Hepatocyte (in vitro differentiated cells): ENCODE results near the gene VSIR. TPM values are rescaled to one million over a fixed set of nuclear protein-coding genes. Genes with fewer than 3 reads are reported as not detected.

ENCODE experiments used
- DNase-seq: peaks from one replicate; pipeline ENCODE4 v3.0.0-alpha.2; 2016; ENCODE audit warnings: low spot score
- H2AFZ ChIP-seq: fragments of 200-600 bp; sonication (generic); 2 replicates; pipeline ENCODE4 v1.6.0; 2016; ENCODE audit warnings: antibody characterized with exemption, mild to moderate bottlenecking
- H3K27ac ChIP-seq: fragments of 200-600 bp; sonication (generic); 2 replicates; pipeline ENCODE4 v1.5.1; 2016; ENCODE audit warnings: mild to moderate bottlenecking
- H3K27me3 ChIP-seq: fragments of 200-600 bp; sonication (generic); 2 replicates; pipeline ENCODE4 v1.6.1; 2016
- H3K36me3 ChIP-seq: fragments of 200-600 bp; sonication (generic); replicated peaks from 2 replicates; pipeline ENCODE4 v1.5.1; 2016; ENCODE audit warnings: low read depth; ENCODE audit not compliant: insufficient read depth
- H3K4me1 ChIP-seq: fragments of 200-600 bp; sonication (generic); 2 replicates; pipeline ENCODE4 v1.5.1; 2016; ENCODE audit warnings: mild to moderate bottlenecking, moderate library complexity; ENCODE audit not compliant: insufficient read depth
- H3K4me2 ChIP-seq: fragments of 200-600 bp; sonication (generic); 2 replicates; pipeline ENCODE4 v1.6.0; 2016
- H3K4me3 ChIP-seq: fragments of 200-600 bp; sonication (generic); 2 replicates; pipeline ENCODE4 v1.5.1; 2016; ENCODE audit warnings: mild to moderate bottlenecking
- H3K79me2 ChIP-seq: fragments of 200-600 bp; sonication (generic); 2 replicates; pipeline ENCODE4 v1.6.0; 2017; ENCODE audit warnings: mild to moderate bottlenecking
- H3K9me2 ChIP-seq: fragments of 200-600 bp; sonication (generic); replicated peaks from 2 replicates; pipeline ENCODE4 v1.6.0; 2017; ENCODE audit warnings: mild to moderate bottlenecking; ENCODE audit not compliant: insufficient read depth
- H3K9me3 ChIP-seq: fragments of 200-600 bp; sonication (generic); 2 replicates; pipeline ENCODE4 v1.5.1; 2016; ENCODE audit warnings: low read depth, mild to moderate bottlenecking
- H4K20me1 ChIP-seq: fragments of 200-600 bp; sonication (generic); 2 replicates; pipeline ENCODE4 v1.6.0; 2016; ENCODE audit warnings: mild to moderate bottlenecking; ENCODE audit not compliant: insufficient read depth, poor library complexity, severe bottlenecking
- EZH2 ChIP-seq: fragments of 200-600 bp; sonication (generic); IDR thresholded peaks from 2 replicates; pipeline ENCODE4 v1.6.1; 2016; ENCODE audit warnings: antibody characterized with exemption, mild to moderate bottlenecking, borderline replicate concordance
- EZH2phosphoT487 ChIP-seq: fragments of 200-600 bp; sonication (generic); IDR thresholded peaks from one replicate; pipeline ENCODE4 v1.6.1; 2018; ENCODE audit warnings: antibody characterized with exemption, mild to moderate bottlenecking, low read depth, moderate library complexity; ENCODE audit not compliant: unreplicated experiment, severe bottlenecking
- whole genome bisulfite sequencing: methylation state at CpG from one replicate; pipeline ENCODE4 v1.1.6; 2016; ENCODE audit warnings: low lambda C conversion rate; ENCODE audit errors: missing lambda C conversion rate; 5-methylcytosine and 5-hydroxymethylcytosine counted together
- polyA plus RNA-seq: library from polyadenylated mRNA; unstranded; fragments of >200 nt; fragmentation: Nextera tagmentation; extraction: Ambion mirVana; gene quantifications from 2 replicates; pipeline ENCODE4 v1.2.1, GENCODE V29; 2016
- total RNA-seq: library from RNA; depleted of rRNA; stranded (reverse); fragments of >200 nt; gene quantifications from 2 replicates; pipeline ENCODE4 v1.2.3, GENCODE V29; 2014
- TF ChIP-seq, protein P1 (sequence below): fragments of 200-600 bp; sonication (generic); IDR thresholded peaks from 2 replicates; pipeline ENCODE4 v1.5.1; 2016; ENCODE audit warnings: antibody characterized with exemption, mild to moderate bottlenecking; ENCODE audit not compliant: poor library complexity

VSIR gene
- total RNA-seq (10.1 and 13.6 TPM in 2 replicates), polyA plus RNA-seq (43.4 and 45.5 TPM in 2 replicates)

DNA sequence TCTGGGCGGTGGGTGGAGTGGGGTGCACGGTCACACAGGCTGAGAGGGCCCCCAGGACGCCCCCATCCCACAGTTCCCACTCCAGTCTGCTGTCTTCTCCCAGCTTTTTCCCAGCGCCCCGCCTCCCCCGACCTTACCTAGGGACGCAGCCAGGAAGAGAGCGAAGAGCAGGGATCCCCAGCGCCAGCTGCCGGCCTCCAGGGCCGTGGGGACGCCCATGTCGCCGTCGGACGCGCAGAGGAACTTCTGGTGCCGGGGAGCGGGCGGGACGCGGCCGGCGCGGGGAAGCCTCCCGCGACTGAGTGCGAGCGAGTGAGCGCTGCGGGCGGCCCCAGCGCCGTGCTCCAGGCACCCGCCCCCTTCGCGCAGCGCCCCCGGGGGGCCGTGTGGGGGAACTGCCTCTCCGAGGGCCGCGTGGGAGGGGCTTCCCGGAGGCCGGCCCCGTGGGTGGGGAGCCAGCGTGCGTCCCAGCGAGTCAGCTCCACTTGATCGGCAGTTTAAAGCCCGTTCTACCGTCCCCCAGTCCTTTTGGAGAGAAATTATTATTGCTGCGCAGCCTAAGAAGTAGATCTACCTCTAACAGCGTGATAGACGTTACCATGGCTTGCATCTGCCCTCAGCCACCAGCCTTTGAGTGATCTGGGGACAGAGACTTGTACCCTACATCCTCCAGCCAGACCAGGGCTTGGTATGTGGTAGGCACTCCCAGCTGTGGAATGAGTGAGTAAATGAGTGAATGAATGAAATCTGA lies at the start of gene VSIR:
Gene VSIR, minus strand, starts transcription at position 300 of the 751 bp plus-strand sequence. Its CDS starts 81 bp downstream, at position 219.
- WGBS, result 3% methylated on average over 46 of the region's 55 CpGs
- TF ChIP-seq, protein P1, sequence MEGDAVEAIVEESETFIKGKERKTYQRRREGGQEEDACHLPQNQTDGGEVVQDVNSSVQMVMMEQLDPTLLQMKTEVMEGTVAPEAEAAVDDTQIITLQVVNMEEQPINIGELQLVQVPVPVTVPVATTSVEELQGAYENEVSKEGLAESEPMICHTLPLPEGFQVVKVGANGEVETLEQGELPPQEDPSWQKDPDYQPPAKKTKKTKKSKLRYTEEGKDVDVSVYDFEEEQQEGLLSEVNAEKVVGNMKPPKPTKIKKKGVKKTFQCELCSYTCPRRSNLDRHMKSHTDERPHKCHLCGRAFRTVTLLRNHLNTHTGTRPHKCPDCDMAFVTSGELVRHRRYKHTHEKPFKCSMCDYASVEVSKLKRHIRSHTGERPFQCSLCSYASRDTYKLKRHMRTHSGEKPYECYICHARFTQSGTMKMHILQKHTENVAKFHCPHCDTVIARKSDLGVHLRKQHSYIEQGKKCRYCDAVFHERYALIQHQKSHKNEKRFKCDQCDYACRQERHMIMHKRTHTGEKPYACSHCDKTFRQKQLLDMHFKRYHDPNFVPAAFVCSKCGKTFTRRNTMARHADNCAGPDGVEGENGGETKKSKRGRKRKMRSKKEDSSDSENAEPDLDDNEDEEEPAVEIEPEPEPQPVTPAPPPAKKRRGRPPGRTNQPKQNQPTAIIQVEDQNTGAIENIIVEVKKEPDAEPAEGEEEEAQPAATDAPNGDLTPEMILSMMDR, result peak; percentile 77
- TF ChIP-seq EZH2phosphoT487 (no peak), EZH2 (no peak)
- peak; percentile 94 for DNase-seq
- Histone ChIP-seq H3K79me2 (no peaks in the 10 kb centered on the region), H4K20me1 (no peaks in the 10 kb centered on the region), H3K4me1 (peaks cover 21% of the 10 kb centered on the region), H3K36me3 (no peaks in the 10 kb centered on the region), H3K9me2 (no peaks in the 10 kb centered on the region), H3K9me3 (no peaks in the 10 kb centered on the region), H3K4me3 (peak within 1 kb of the TSS; percentile 32), H3K27ac (peak within 1 kb of the TSS; percentile 54), H3K4me2 (peak within 1 kb of the TSS; percentile 87), H2AFZ (peak within 1 kb of the TSS; percentile 36), H3K27me3 (no peaks in the 10 kb centered on the region)

DNA sequence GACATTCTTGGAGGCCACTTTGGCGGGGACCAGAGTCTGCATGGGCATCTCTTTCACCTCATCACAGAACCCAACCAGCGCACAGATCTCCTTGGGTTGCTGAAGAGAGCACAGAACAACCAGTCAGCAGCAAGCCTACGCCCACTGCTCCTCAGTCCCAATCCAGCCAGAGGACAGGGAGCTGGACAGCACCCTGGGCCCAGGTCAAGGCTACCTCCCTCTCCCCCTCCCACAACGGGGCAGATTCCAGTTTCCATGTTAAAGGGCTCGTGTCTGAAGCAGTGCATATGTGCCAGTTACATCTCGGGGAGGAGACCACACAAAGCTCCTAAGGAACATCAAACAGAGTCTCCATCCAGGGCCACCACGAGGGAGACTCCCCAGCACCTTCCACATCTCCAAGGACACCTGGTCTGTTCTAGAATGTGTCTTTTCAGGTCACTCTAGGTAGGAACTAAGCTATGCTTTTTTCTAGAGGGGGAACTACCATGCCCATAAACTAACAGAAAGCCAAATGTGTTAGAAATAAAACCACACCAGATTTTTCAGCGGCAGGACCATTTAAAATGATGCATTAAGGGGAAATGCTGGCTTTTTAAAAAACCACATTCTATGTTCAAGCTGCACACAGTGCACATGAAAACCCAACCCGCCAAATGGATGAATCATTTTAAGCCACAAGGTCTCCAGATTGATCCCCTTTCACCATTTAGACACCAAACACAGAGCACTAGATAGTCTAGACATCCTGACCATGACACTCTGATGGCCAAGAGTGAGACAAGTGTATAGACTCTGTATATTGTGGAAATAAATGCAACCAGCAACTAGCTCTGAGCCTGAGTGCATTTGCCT lies 48.8 kb upstream of the VSIR start:
- H3K36me3 ChIP-seq, result no peaks in the 10 kb centered on the region
- H3K9me2 ChIP-seq, result no peaks in the 10 kb centered on the region
- no peak for TF ChIP-seq EZH2phosphoT487
- TF ChIP-seq EZH2, result no peak
- TF ChIP-seq, protein P1, result no peak
- no peaks in the 10 kb centered on the region for H3K9me3 ChIP-seq
- no peaks in the 10 kb centered on the region for H3K79me2 ChIP-seq
- H3K4me2 ChIP-seq, result no peak overlapping the region
- no peaks in the 10 kb centered on the region for H3K4me1 ChIP-seq
- H4K20me1 ChIP-seq, result no peaks in the 10 kb centered on the region
- 88% methylated on average over 9 of the region's 9 CpGs for WGBS
- H2AFZ ChIP-seq, result no peak overlapping the region
- no peaks in the 10 kb centered on the region for H3K27me3 ChIP-seq
- no peak for DNase-seq
- no peak overlapping the region for H3K27ac ChIP-seq
- no peak overlapping the region for H3K4me3 ChIP-seq

DNA sequence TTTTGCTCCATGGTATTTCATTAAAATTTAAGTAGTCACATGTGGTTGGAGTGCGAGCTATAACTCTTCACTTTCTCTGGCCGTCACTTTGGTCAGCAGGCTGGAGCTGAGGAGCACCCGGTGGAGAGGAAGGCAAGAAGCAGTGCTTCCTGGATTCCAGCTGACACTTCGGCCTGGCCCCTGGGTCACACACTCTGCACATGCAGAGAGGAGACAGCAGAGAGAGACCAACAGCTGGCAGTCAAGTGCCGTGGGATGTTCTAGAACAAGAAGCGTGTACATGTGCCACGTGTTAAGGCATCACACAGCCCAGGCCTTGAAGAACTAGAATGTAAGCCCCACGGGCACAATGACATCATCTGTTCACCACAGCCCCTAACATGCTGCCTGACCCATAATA lies 47.6 kb upstream of the VSIR start:
- H3K4me2 ChIP-seq, result no peak overlapping the region
- no peaks in the 10 kb centered on the region for H4K20me1 ChIP-seq
- no peaks in the 10 kb centered on the region for H3K27me3 ChIP-seq
- H3K36me3 ChIP-seq, result no peaks in the 10 kb centered on the region
- no peaks in the 10 kb centered on the region for H3K9me3 ChIP-seq
- 94% methylated on average over 8 of the region's 8 CpGs for WGBS
- no peak for DNase-seq
- no peaks in the 10 kb centered on the region for H3K4me1 ChIP-seq
- H2AFZ ChIP-seq, result no peak overlapping the region
- H3K9me2 ChIP-seq, result no peaks in the 10 kb centered on the region
- no peak overlapping the region for H3K4me3 ChIP-seq
- H3K79me2 ChIP-seq, result no peaks in the 10 kb centered on the region
- no peak for TF ChIP-seq EZH2phosphoT487
- no peak for TF ChIP-seq EZH2
- H3K27ac ChIP-seq, result no peak overlapping the region

DNA sequence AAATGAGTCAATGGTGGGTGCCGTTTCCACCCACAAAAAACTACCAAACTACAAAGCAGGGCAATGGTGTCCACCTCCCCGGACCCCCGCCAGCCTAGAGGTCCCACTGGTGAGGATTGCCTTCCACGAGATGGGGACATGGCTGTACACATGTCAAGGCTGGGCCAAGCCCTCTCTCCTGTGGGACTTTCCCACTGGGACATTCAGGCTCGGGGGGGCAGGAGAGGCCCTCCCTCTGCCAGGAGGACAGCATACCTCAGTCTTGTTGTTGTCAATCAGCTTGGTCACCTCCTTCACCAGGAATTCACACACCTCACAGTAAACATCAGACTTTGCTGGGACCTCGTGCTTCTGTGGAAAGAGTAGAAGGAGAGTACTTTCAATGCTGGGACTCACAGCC lies 46.7 kb upstream of the VSIR start:
- H3K27ac ChIP-seq, result no peak overlapping the region
- 90% methylated on average over 6 of the region's 6 CpGs for WGBS
- H3K9me2 ChIP-seq, result no peaks in the 10 kb centered on the region
- no peaks in the 10 kb centered on the region for H3K79me2 ChIP-seq
- no peaks in the 10 kb centered on the region for H3K9me3 ChIP-seq
- TF ChIP-seq EZH2 (no peak), EZH2phosphoT487 (no peak)
- TF ChIP-seq, protein P1, result no peak
- H4K20me1 ChIP-seq, result no peaks in the 10 kb centered on the region
- no peaks in the 10 kb centered on the region for H3K27me3 ChIP-seq
- H3K4me1 ChIP-seq, result no peaks in the 10 kb centered on the region
- no peak overlapping the region for H2AFZ ChIP-seq
- H3K36me3 ChIP-seq, result no peaks in the 10 kb centered on the region
- DNase-seq, result no peak
- H3K4me3 ChIP-seq, result no peak overlapping the region
- H3K4me2 ChIP-seq, result no peak overlapping the region
